Subcutaneous adipose tissue (tissue), 4 donors: ENCODE data around the gene CHDH. TPM values are rescaled to one million over a fixed set of nuclear protein-coding genes. Genes with fewer than 3 reads are reported as not detected.

Experiments
- CTCF ChIP-seq: fragments of 450-650 bp; IDR thresholded peaks from one replicate; pipeline ENCODE4 v1.5.1; 2016; ENCODE audit warnings: low read depth, mild to moderate bottlenecking, control low read depth, antibody characterized with exemption, moderate library complexity
- total RNA-seq, 4 donors: library from RNA; depleted of rRNA; stranded (reverse); fragments of >200 nt; gene quantifications; one replicate each; pipeline ENCODE4 v1.1.0, GENCODE V29; 2016

Gene CHDH
- total RNA-seq, 4 donors from 2014 or later, result 0.19 to 2.2 (median 0.66) TPM

- no peak for TF ChIP-seq CTCF
These were observed 53.4 kb downstream of the CHDH start for GRCh38 chr3:53792866-53793265.

- TF ChIP-seq CTCF, result no peak
These were observed 54.9 kb downstream of the CHDH start for GRCh38 chr3:53791317-53791716.

- TF ChIP-seq CTCF, result no peak
These were observed 55.7 kb downstream of the CHDH start for GRCh38 chr3:53790470-53790869.

- no peak for TF ChIP-seq CTCF
These were observed 56.8 kb downstream of the CHDH start for GRCh38 chr3:53789459-53789858.

- TF ChIP-seq CTCF, result no peak
These were observed 58.2 kb downstream of the CHDH start for GRCh38 chr3:53788038-53788437.

GRCh38 chr3:53787016-53787415, 59.2 kb downstream of the CHDH start:
- TF ChIP-seq CTCF, result no peak

- no peak for TF ChIP-seq CTCF
These were observed 65.4 kb downstream of the CHDH start for GRCh38 chr3:53780806-53781205.

GRCh38 chr3:53780171-53780570, 66.0 kb downstream of the CHDH start:
- TF ChIP-seq CTCF, result no peak
